KMS-11 (cell line): ENCODE data around the gene ARAP3.
A peak's percentile ranks its signal among the peaks of the same experiment; 100 is the strongest.

Source experiments
- H2AFZ ChIP-seq: fragments of 200-600 bp; sonication (generic); 2 replicates; pipeline ENCODE4 v1.6.1; 2016; ENCODE audit warnings: antibody characterized with exemption, mixed run types, low read depth
- H3K27ac ChIP-seq: fragments of 200-600 bp; sonication (generic); 2 replicates; pipeline ENCODE4 v1.6.1; 2016; ENCODE audit warnings: mild to moderate bottlenecking, mixed run types
- H3K27me3 ChIP-seq: fragments of 200-600 bp; sonication (generic); 2 replicates; pipeline ENCODE4 v1.6.1; 2017; ENCODE audit warnings: mild to moderate bottlenecking, low read depth, mixed run types, moderate library complexity; ENCODE audit not compliant: insufficient read depth
- H3K36me3 ChIP-seq: fragments of 200-600 bp; sonication (generic); 2 replicates; pipeline ENCODE4 v1.6.1; 2017; ENCODE audit warnings: mild to moderate bottlenecking, mixed run types; ENCODE audit not compliant: insufficient read depth
- H3K4me1 ChIP-seq: fragments of 200-600 bp; sonication (generic); 2 replicates; pipeline ENCODE4 v1.6.1; 2016; ENCODE audit warnings: mild to moderate bottlenecking, low read depth, mixed run types; ENCODE audit not compliant: poor library complexity, severe bottlenecking
- H3K4me2 ChIP-seq: fragments of 200-600 bp; sonication (generic); 2 replicates; pipeline ENCODE4 v1.7.0; 2016; ENCODE audit warnings: mild to moderate bottlenecking, mixed run types
- H3K4me3 ChIP-seq: fragments of 200-600 bp; sonication (generic); IDR thresholded peaks from 2 replicates; pipeline ENCODE4 v1.6.1; 2017; ENCODE audit warnings: low read depth, low read length, mixed read lengths; ENCODE audit not compliant: insufficient read depth
- H3K79me2 ChIP-seq: fragments of 200-600 bp; sonication (generic); 2 replicates; pipeline ENCODE4 v1.6.1; 2016; ENCODE audit warnings: low read depth, mixed run types; ENCODE audit not compliant: insufficient read depth
- H3K9ac ChIP-seq: fragments of 200-600 bp; sonication (generic); 2 replicates; pipeline ENCODE4 v1.6.1; 2016; ENCODE audit warnings: mild to moderate bottlenecking, mixed run types
- H4K20me1 ChIP-seq: fragments of 200-600 bp; sonication (generic); 2 replicates; pipeline ENCODE4 v1.6.1; 2016; ENCODE audit warnings: mild to moderate bottlenecking, mixed run types; ENCODE audit not compliant: insufficient read depth
- TF ChIP-seq, protein P1 (sequence below): fragments of 200-600 bp; sonication (generic); conservative IDR thresholded peaks from 2 replicates; pipeline ENCODE4 v1.6.1; 2017; ENCODE audit warnings: low read depth, mild to moderate bottlenecking, antibody characterized with exemption, low read length, moderate library complexity, mixed read lengths

Gene ARAP3

DNA sequence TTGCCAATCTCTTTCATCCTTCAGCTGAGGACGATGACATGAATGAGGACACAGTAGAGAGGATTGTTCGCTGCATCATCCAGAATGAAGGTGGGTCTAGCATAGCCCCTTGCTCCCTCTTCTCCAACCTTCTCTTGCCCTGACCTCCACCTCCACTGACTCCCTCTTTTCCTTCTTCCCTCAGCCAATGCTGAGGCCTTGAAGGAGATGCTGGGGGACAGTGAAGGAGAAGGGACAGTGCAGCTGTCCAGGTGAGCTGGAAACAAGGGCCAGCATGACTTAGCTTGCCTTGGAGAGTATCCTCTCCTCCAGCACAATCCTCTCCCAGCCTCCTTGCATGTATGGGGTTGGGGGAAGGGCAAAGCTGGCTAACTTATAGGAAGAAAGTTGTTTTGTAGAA is 43.3 kb downstream of the ARAP3 start:
- no peak overlapping the region for H3K9ac ChIP-seq
- H3K27ac ChIP-seq = no peak overlapping the region
- TF ChIP-seq, protein P1, sequence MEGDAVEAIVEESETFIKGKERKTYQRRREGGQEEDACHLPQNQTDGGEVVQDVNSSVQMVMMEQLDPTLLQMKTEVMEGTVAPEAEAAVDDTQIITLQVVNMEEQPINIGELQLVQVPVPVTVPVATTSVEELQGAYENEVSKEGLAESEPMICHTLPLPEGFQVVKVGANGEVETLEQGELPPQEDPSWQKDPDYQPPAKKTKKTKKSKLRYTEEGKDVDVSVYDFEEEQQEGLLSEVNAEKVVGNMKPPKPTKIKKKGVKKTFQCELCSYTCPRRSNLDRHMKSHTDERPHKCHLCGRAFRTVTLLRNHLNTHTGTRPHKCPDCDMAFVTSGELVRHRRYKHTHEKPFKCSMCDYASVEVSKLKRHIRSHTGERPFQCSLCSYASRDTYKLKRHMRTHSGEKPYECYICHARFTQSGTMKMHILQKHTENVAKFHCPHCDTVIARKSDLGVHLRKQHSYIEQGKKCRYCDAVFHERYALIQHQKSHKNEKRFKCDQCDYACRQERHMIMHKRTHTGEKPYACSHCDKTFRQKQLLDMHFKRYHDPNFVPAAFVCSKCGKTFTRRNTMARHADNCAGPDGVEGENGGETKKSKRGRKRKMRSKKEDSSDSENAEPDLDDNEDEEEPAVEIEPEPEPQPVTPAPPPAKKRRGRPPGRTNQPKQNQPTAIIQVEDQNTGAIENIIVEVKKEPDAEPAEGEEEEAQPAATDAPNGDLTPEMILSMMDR = no peak
- H4K20me1 ChIP-seq = no peaks in the 10 kb centered on the region
- no peak overlapping the region for H2AFZ ChIP-seq
- peaks cover 31% of the 10 kb centered on the region for H3K4me1 ChIP-seq
- no peak overlapping the region for H3K4me2 ChIP-seq
- peaks cover 14% of the 10 kb centered on the region for H3K79me2 ChIP-seq
- no peak overlapping the region for H3K4me3 ChIP-seq
- H3K27me3 ChIP-seq = no peaks in the 10 kb centered on the region
- H3K36me3 ChIP-seq = no peaks in the 10 kb centered on the region

DNA sequence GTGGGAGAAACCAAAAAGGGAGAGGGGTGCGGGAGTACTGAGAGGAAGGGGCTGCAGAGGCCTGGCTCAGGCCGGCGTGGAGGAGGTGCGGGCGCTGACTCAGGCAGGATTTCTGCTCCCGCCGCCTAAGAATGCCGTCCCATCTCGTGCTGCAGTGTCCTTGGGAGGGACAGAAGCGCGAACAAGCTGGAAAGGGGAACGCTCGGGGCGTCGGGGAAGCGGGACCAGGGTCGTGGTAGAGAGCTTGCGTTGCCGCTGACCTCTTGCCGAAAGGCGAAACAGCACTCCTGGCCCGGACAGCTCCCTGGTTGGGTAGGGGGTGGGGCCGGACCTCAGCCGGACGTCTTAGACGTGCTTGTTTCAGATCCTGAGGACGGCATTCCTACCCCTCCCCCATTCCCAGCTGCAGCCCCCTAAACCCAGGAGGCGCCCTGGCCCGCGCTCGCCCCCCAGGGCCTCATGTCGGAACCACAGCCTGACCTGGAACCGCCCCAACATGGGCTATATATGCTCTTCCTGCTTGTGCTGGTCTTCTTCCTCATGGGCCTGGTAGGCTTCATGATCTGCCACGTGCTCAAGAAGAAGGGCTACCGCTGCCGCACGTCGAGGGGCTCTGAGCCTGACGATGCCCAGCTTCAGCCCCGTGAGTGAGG is 44.1 kb downstream of the ARAP3 start:
- no peak overlapping the region for H3K4me3 ChIP-seq
- H2AFZ ChIP-seq = peak overlapping the region; percentile 98
- TF ChIP-seq, protein P1 = no peak
- H3K4me2 ChIP-seq = peak overlapping the region; percentile 77
- peaks cover 31% of the 10 kb centered on the region for H3K4me1 ChIP-seq
- peaks cover 14% of the 10 kb centered on the region for H3K79me2 ChIP-seq
- no peaks in the 10 kb centered on the region for H3K36me3 ChIP-seq
- H3K27me3 ChIP-seq = no peaks in the 10 kb centered on the region
- H4K20me1 ChIP-seq = no peaks in the 10 kb centered on the region
- H3K27ac ChIP-seq = no peak overlapping the region
- no peak overlapping the region for H3K9ac ChIP-seq

DNA sequence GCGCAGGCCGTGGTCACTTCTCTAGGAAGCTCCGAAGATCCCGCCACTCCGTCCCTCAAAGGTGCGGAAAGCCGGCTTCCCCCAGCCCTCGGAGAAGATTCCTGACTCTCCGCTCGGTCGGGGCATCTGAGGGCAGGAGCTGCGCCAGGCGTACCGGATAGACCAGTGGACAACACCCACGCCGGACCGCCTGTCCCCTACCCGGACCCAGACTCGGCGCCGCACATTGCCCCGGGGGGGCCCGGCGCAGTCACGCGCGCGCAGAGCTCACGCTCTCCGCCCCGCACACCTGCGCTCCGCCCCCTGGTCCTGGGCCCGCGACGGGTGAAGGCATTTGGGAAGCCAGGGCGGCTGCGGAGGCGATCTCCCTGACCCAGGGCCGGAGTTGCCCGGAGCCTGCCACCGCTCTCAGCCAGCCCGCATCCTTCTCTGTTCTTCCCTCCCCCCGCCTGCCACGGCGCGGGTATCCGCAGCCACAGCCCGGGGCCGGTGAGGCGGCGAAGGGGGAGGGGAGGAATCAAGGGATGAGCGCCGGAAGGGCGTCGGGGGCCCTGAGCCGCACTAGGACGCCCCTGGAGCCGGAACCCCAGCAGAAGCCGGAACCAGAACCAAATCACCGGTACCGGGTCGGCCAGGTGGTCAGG is 44.8 kb downstream of the ARAP3 start:
- TF ChIP-seq, protein P1 = no peak
- Histone ChIP-seq H3K79me2 (peaks cover 14% of the 10 kb centered on the region), H3K4me1 (peaks cover 28% of the 10 kb centered on the region), H3K4me2 (peak overlapping the region; percentile 77), H3K9ac (no peak overlapping the region), H3K27me3 (no peaks in the 10 kb centered on the region), H3K4me3 (no peak overlapping the region), H4K20me1 (no peaks in the 10 kb centered on the region), H3K36me3 (no peaks in the 10 kb centered on the region), H3K27ac (no peak overlapping the region), H2AFZ (peak overlapping the region; percentile 98)

DNA sequence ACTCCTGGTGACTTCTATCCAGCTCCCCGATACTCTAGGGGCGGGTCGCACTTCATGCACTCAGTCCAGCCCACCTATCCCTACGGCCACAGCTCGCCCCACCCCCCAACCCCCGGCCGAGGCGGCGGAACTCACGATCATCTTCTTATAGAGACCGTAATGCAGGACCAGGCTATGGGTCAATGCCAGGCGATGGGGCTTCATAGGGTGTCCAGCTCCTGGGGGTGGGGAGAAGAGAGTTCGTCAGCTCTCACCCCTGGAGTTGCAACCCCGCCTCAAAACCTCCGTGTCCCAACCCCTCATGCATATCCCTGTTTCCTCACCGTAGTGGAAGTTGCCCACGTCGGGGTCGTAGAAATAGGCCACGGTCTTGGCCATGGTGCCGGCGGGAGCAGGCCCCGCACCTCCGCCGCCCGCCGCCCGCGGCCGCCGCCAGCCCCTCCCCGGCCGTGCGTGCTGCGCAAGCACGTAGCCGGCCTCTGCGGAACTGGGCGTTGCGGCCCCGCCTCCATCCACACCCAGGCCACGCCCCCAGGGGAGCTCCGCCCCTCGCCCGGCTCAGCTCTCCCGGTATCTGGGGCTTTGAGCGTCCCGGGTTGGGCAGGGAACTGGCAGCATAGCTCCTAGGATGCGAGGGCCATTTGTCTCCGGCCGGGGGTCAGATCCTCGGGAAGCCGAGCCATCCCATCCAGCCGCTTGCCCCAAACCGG is 45.5 kb downstream of the ARAP3 start, which contains the start of the genes HDAC3 and RELL2:
TSS of gene HDAC3 (minus strand) at position 437 of the 710 bp plus-strand sequence. CDS start at position 378, 59 bp downstream.
TSS of gene RELL2 (plus strand) at position 585 of the 710 bp plus-strand sequence. CDS start 1,229 bp downstream, outside the sequence.
- H3K36me3 ChIP-seq = no peaks in the 10 kb centered on the region
- TF ChIP-seq, protein P1 = no peak
- no peak within 1 kb of the TSS for H3K27ac ChIP-seq
- H3K4me2 ChIP-seq = peak within 1 kb of the TSS; percentile 77
- H3K27me3 ChIP-seq = no peaks in the 10 kb centered on the region
- peak within 1 kb of the TSS; percentile 98 for H2AFZ ChIP-seq
- H3K79me2 ChIP-seq = peaks cover 14% of the 10 kb centered on the region
- H3K4me3 ChIP-seq = no peak within 1 kb of the TSS
- no peaks in the 10 kb centered on the region for H4K20me1 ChIP-seq
- peak within 1 kb of the TSS; percentile 41; the same call in 1 of the 2 replicates for H3K9ac ChIP-seq
- peaks cover 21% of the 10 kb centered on the region for H3K4me1 ChIP-seq
